HepG2 (cell line): ENCODE data around the gene GNL1. TPM values are rescaled to one million over a fixed set of nuclear protein-coding genes. Genes with fewer than 3 reads are reported as not detected.
A peak's percentile ranks its signal among the peaks of the same experiment; 100 is the strongest.

Source experiments
- ATAC-seq: fragments of 200-7000 bp; cut with Tn5 transposase; 3 replicates; pipeline ENCODE4 v1.9.1; 2020; ENCODE audit warnings: mild to moderate bottlenecking, moderate library complexity
- BruUV-seq: library from RNA; stranded (reverse); fragments of 400-500 nt; replicated peaks from 2 replicates; lab custom pipeline; 2021; lab: Mats Ljungman, UMichigan
- CTCF ChIA-PET: fragments of 300-600 bp; formaldehyde crosslinking; extraction: SDS; loops from one replicate; lab custom pipeline; 2021; ENCODE audit warnings: low total read pairs, inconsistent platforms, low intra/inter-chr PET ratio; lab: Yijun Ruan, JAX
- POLR2A ChIA-PET: fragments of 350-600 bp; sonication (Branson Sonifier 250); formaldehyde crosslinking; loops from one replicate; lab custom pipeline; 2020; ENCODE audit warnings: antibody characterized with exemption, inconsistent platforms; lab: Yijun Ruan, JAX
- DNase-seq: peaks from one replicate; pipeline ENCODE4 v3.0.0-alpha.2; 2015; ENCODE audit warnings: low spot score
- FAIRE-seq: peaks from 3 replicates; lab custom pipeline; 2011; peaks lifted over from hg19 to GRCh38; lab: Jason Lieb, UNC
- H2AFZ ChIP-seq: one replicate; pipeline ENCODE4 v1.6.1; 2011; ENCODE audit warnings: low read length, inconsistent platforms
- H3K27ac ChIP-seq: fragments of 300-600 bp; 3 replicates; pipeline ENCODE4 v1.8.0; 2011; ENCODE audit warnings: mixed run types, mild to moderate bottlenecking, mixed read lengths, low read length, inconsistent platforms; ENCODE audit not compliant: insufficient read depth; ENCODE audit errors: extremely low read length
- H3K27me3 ChIP-seq, 2 experiments: fragments of 200-600 bp in 1 of 2; 2 replicates in 1 of 2; 3 replicates in 1 of 2; pipeline versions ENCODE4 v1.6.0 to v1.8.0; 2011; ENCODE audit warnings: low read length in 2 of 2, mild to moderate bottlenecking in 2 of 2, moderate library complexity in 2 of 2, inconsistent platforms in 1 of 2; ENCODE audit not compliant: insufficient read depth in 2 of 2, control insufficient read depth in 1 of 2
- H3K36me3 ChIP-seq, 2 experiments: fragments of 200-600 bp in 1 of 2; replicated peaks in 1 of 2; 2 replicates in 1 of 2; 3 replicates in 1 of 2; pipeline versions ENCODE4 v1.5.1 to v1.8.0; 2011; ENCODE audit warnings: low read length in 2 of 2, inconsistent platforms in 1 of 2; ENCODE audit not compliant: insufficient read depth in 2 of 2, control insufficient read depth in 1 of 2
- H3K4me1 ChIP-seq: 2 replicates; pipeline ENCODE4 v1.5.1; 2012; ENCODE audit warnings: low read length, inconsistent platforms; ENCODE audit not compliant: insufficient read depth
- H3K4me2 ChIP-seq: 2 replicates; pipeline ENCODE4 v1.6.0; 2011; ENCODE audit warnings: low read depth, low read length, inconsistent platforms
- H3K4me3 ChIP-seq, 3 experiments: fragments of 200-600 bp in 1 of 3; sonication (generic), shearing (Covaris generic) in 1 of 3; replicated peaks in 1 of 3; 2 replicates each; pipeline ENCODE4 v1.5.1; 2011 to 2016; ENCODE audit warnings: low read length in 3 of 3, inconsistent platforms in 2 of 3, low read depth in 2 of 3, mild to moderate bottlenecking in 2 of 3, control low read depth in 1 of 3, mixed read lengths in 1 of 3; ENCODE audit not compliant: insufficient read depth in 1 of 3
- H3K79me2 ChIP-seq: one replicate; pipeline ENCODE4 v1.6.1; 2011; ENCODE audit warnings: low read length, inconsistent platforms; ENCODE audit not compliant: insufficient read depth
- H3K9ac ChIP-seq: 2 replicates; pipeline ENCODE4 v1.6.0; 2011; ENCODE audit warnings: mild to moderate bottlenecking, low read depth, low read length, inconsistent platforms; ENCODE audit not compliant: insufficient read depth
- H3K9me3 ChIP-seq: 2 replicates; pipeline ENCODE4 v1.5.1; 2012; ENCODE audit warnings: mild to moderate bottlenecking, low read length
- H4K20me1 ChIP-seq: 2 replicates; pipeline ENCODE4 v1.6.0; 2011; ENCODE audit warnings: inconsistent platforms, mild to moderate bottlenecking, low read length, moderate library complexity; ENCODE audit not compliant: insufficient read depth
- CSRNP1 ChIP-seq: sonication (generic); formaldehyde crosslinking; IDR thresholded peaks from 2 replicates; pipeline ENCODE4 v1.8.1; 2023; ENCODE audit warnings: mild to moderate bottlenecking, missing genetic modification reagents
- PATZ1 ChIP-seq: sonication (generic); formaldehyde crosslinking; IDR thresholded peaks from 2 replicates; pipeline ENCODE4 v1.4.0; 2020; ENCODE audit warnings: missing genetic modification reagents
- POLR2G ChIP-seq: fragments of 200-400 bp; formaldehyde crosslinking; IDR thresholded peaks from 2 replicates; pipeline ENCODE4 v1.6.1; 2018; ENCODE audit warnings: mild to moderate bottlenecking, low read depth, low read length, moderate library complexity
- TCF7 ChIP-seq: sonication (generic); IDR thresholded peaks from 2 replicates; pipeline ENCODE4 v1.6.1; 2016; ENCODE audit warnings: antibody characterized with exemption, low read depth
- TEAD2 ChIP-seq: sonication (generic); formaldehyde crosslinking; IDR thresholded peaks from 2 replicates; pipeline ENCODE4 v1.9.0; 2021; ENCODE audit warnings: missing genetic modification reagents
- ZNF44 ChIP-seq: sonication (generic); formaldehyde crosslinking; IDR thresholded peaks from 2 replicates; pipeline ENCODE4 v1.5.1; 2020; ENCODE audit warnings: mild to moderate bottlenecking, missing genetic modification reagents
- WGBS: methylation state at CpG from one replicate; pipeline ENCODE4 v1.1.6; 2017; ENCODE audit warnings: low lambda C conversion rate; 5-methylcytosine and 5-hydroxymethylcytosine counted together
- in situ Hi-C: cut with HindIII; loops from 2 replicates; pipeline ENCODE4 v1.10.0; 2017; ENCODE audit warnings: low pct_unique_long_range_greater_than_20kb; ENCODE audit not compliant: extremely low pct_ligation_motif_present
- intact Hi-C: fragments of 100-400 bp; cut with micrococcal nuclease; formaldehyde crosslinking; loops from one replicate; pipeline ENCODE4 v1.10.0; 2022; ENCODE audit not compliant: unreplicated experiment
- polyA plus RNA-seq, 8 experiments: library from polyadenylated mRNA; depleted of rRNA in 3 of 8; stranded (reverse) in 7 of 8; unstranded in 1 of 8; fragments of >200 nt; fragmentation: Illumina TruSeq in 4 of 8; extraction: Trizol in 4 of 8; gene quantifications; 2 replicates each; pipeline versions ENCODE4 v1.2.1 to v1.2.3, GENCODE V29; 2011 to 2016; ENCODE audit warnings: low read depth in 4 of 8, missing spikeins in 1 of 8, mixed read lengths in 1 of 8; ENCODE audit not compliant: insufficient read depth in 1 of 8
- total RNA-seq, 5 experiments: library from RNA; depleted of rRNA; stranded (reverse); fragments of >200 nt; fragmentation: Illumina TruSeq; extraction: Trizol; gene quantifications; 2 replicates each; pipeline ENCODE4 v1.2.3, GENCODE V29; 2016; ENCODE audit warnings: low read depth in 1 of 5

The GNL1 gene
- total and polyA plus RNA-seq, 2 of the 13 experiments (the other 11 are each of a cell fraction or from before 2014, with no cell fraction given), result 35.0 to 55.6 TPM

GRCh38 chr6:30542915-30543314 lies 13.4 kb downstream of the GNL1 start:
- Histone ChIP-seq H3K9me3 (no peaks in the 10 kb centered on the region), H3K4me2 (no peak overlapping the region), H3K4me1 (peaks cover 7% of the 10 kb centered on the region; the same call in 1 of the 2 replicates), H3K27me3 (no peaks in the 10 kb centered on the region), H3K36me3 (peaks cover 6 to 20% of the 10 kb centered on the region in 2 experiments; a peak in 4 of 5 replicates), H3K79me2 (no peaks in the 10 kb centered on the region), H3K4me3 (no peak overlapping the region), H3K9ac (no peak overlapping the region), H2AFZ (no peak overlapping the region), H4K20me1 (no peaks in the 10 kb centered on the region; the same call in 1 of the 2 replicates), H3K27ac (no peak overlapping the region)
- CTCF ChIA-PET, result interaction anchor here (6.6 kb wide), 1 partner anchor 60 kb away, joined by 110 read pairs; no protein-coding TSS in a partner anchor
- intact Hi-C loops, result loop anchor here (10.0 kb wide), 1 partner anchor 132 kb away; the partner anchor contains the start of gene DHX16
- BruUV-seq, result TSS peak; percentile 11
- in situ Hi-C loops, result loop anchor here (5.0 kb wide), 1 partner anchor 61 kb away; no protein-coding TSS in a partner anchor
- no peak for TF ChIP-seq TEAD2 (CRISPR knock-in tag)
- no peak for TF ChIP-seq TCF7
- no peak for TF ChIP-seq CSRNP1 (CRISPR knock-in tag)
- TF ChIP-seq PATZ1 (CRISPR knock-in tag), result no peak
- peak; percentile 27; the same call in 1 of the 2 replicates for TF ChIP-seq POLR2G
- TF ChIP-seq ZNF44 (CRISPR knock-in tag), result no peak
- ATAC-seq (no peak), DNase-seq (no peak), FAIRE-seq (no peak)
- POLR2A ChIA-PET, result interaction anchor here (1.2 to 2.1 kb wide), 2 partner anchors 13 to 129 kb away, joined by 3 to 6 read pairs; partner anchors contain the start of genes DHX16 and GNL1
- 87% methylated on average over 1 of the region's 1 CpG for WGBS
